Keratinocyte (primary cell): ENCODE measurements around the gene DDAH1. TPM values are rescaled to one million over a fixed set of nuclear protein-coding genes. Genes with fewer than 3 reads are reported as not detected.
A peak's percentile ranks its signal among the peaks of the same experiment; 100 is the strongest.

Experiments
- DNase-seq: peaks from one replicate; pipeline ENCODE4 v3.0.0-alpha.2; 2011; ENCODE audit warnings: low read depth, missing footprints, low spot score
- FAIRE-seq: peaks from 2 replicates; lab custom pipeline; 2011; peaks lifted over from hg19 to GRCh38; lab: Jason Lieb, UNC
- H2AFZ ChIP-seq: 2 replicates; pipeline ENCODE4 v1.6.0; 2012; ENCODE audit warnings: low read length, control low read depth, inconsistent platforms; ENCODE audit not compliant: control insufficient read depth
- H3K27ac ChIP-seq: 2 replicates; pipeline ENCODE4 v1.5.1; 2011; ENCODE audit warnings: low read length; ENCODE audit not compliant: control insufficient read depth, insufficient read depth
- H3K27me3 ChIP-seq: 3 replicates; pipeline ENCODE4 v1.6.0; 2011; ENCODE audit warnings: low read length; ENCODE audit not compliant: control insufficient read depth, insufficient read depth; ENCODE audit errors: extremely low read depth
- H3K36me3 ChIP-seq, 2 experiments: 2 replicates in 1 of 2; 3 replicates in 1 of 2; pipeline ENCODE4 v1.5.1; 2011; ENCODE audit warnings: low read length in 2 of 2, mild to moderate bottlenecking in 1 of 2; ENCODE audit not compliant: control insufficient read depth in 2 of 2, insufficient read depth in 2 of 2; ENCODE audit errors: extremely low read depth in 1 of 2
- H3K4me1 ChIP-seq: 3 replicates; pipeline ENCODE4 v1.5.1; 2011; ENCODE audit warnings: low read length; ENCODE audit not compliant: control insufficient read depth, insufficient read depth; ENCODE audit errors: extremely low read depth
- H3K4me2 ChIP-seq: 3 replicates; pipeline ENCODE4 v1.6.0; 2011; ENCODE audit warnings: low read depth, low read length; ENCODE audit not compliant: control insufficient read depth, insufficient read depth; ENCODE audit errors: extremely low read depth
- H3K4me3 ChIP-seq, 3 experiments: fragments of 200-600 bp in 1 of 3; sonication (generic) in 1 of 3; 2 replicates in 2 of 3; 3 replicates in 1 of 3; pipeline ENCODE4 v1.5.1; 2011 to 2016; ENCODE audit warnings: low read length in 3 of 3, mild to moderate bottlenecking in 3 of 3, control low read depth in 2 of 3, inconsistent platforms in 1 of 3, low read depth in 1 of 3, mixed read lengths in 1 of 3, mixed run types in 1 of 3, moderate library complexity in 1 of 3; ENCODE audit not compliant: control insufficient read depth in 2 of 3, insufficient read depth in 2 of 3; ENCODE audit errors: extremely low read depth in 1 of 3
- H3K79me2 ChIP-seq: 2 replicates; pipeline ENCODE4 v1.6.0; 2012; ENCODE audit warnings: low read length; ENCODE audit not compliant: control insufficient read depth, insufficient read depth
- H3K9ac ChIP-seq: 3 replicates; pipeline ENCODE4 v1.6.0; 2011; ENCODE audit warnings: low read length; ENCODE audit not compliant: control insufficient read depth, insufficient read depth; ENCODE audit errors: extremely low read depth
- H3K9me1 ChIP-seq: 3 replicates; pipeline ENCODE4 v1.6.0; 2011; ENCODE audit warnings: low read length; ENCODE audit not compliant: control insufficient read depth, insufficient read depth; ENCODE audit errors: extremely low read depth
- H3K9me3 ChIP-seq: 2 replicates; pipeline ENCODE4 v1.5.1; 2012; ENCODE audit warnings: low read depth, low read length; ENCODE audit not compliant: control insufficient read depth
- H4K20me1 ChIP-seq: 3 replicates; pipeline ENCODE4 v1.6.0; 2011; ENCODE audit warnings: low read length; ENCODE audit not compliant: control insufficient read depth, insufficient read depth; ENCODE audit errors: extremely low read depth
- CTCF ChIP-seq, 3 experiments: IDR thresholded peaks in 1 of 3; conservative IDR thresholded peaks in 1 of 3; optimal IDR thresholded peaks in 1 of 3; 2 replicates in 2 of 3; 3 replicates in 1 of 3; pipeline versions ENCODE3 to v1.5.1; 2011; ENCODE audit warnings: low read length in 3 of 3, mild to moderate bottlenecking in 3 of 3, moderate library complexity in 2 of 3, control low read depth in 1 of 3, inconsistent platforms in 1 of 3; ENCODE audit not compliant: insufficient read depth in 2 of 3; ENCODE audit errors: extremely low read depth in 1 of 3
- EZH2 ChIP-seq: IDR thresholded peaks from one replicate; pipeline ENCODE4 v1.6.1; 2012; ENCODE audit warnings: inconsistent platforms, mild to moderate bottlenecking, low read length, moderate library complexity
- dilution Hi-C: fragments of 300-500 bp; cut with MboI; formaldehyde crosslinking; loops from one replicate; pipeline ENCODE4 v1.7.0; 2020; ENCODE audit warnings: low sequenced_read_pairs; ENCODE audit not compliant: extremely low pct_ligation_motif_present
- polyA plus RNA-seq, 5 experiments: library from polyadenylated mRNA; depleted of rRNA in 3 of 5; stranded (reverse) in 3 of 5; stranded (forward) in 1 of 5; unstranded in 1 of 5; fragments of >200 nt; gene quantifications; 1 replicate in 1 of 5; 2 replicates in 3 of 5; 3 replicates in 1 of 5; pipeline versions ENCODE4 v1.2.1 to v1.2.3, GENCODE V29; 2011 to 2012; ENCODE audit warnings: missing spikeins in 2 of 5, low read depth in 1 of 5, low replicate concordance in 1 of 5

DDAH1 gene
- polyA plus RNA-seq, 1 donor (not counting 4 experiments of a cell fraction or from before 2014, with no cell fraction given), result 5.8 TPM

GRCh38 chr1:85280636-85281035, 184.3 kb downstream of the DDAH1 start:
- no peaks in the 10 kb centered on the region for H3K27me3 ChIP-seq
- FAIRE-seq (no peak), DNase-seq (no peak)
- TF ChIP-seq CTCF (optimal IDR thresholded peaks at IDR 0.05 in 1 of 3, IDR thresholded peaks at IDR 0.05 in 1 of 3, conservative IDR thresholded peaks at IDR 0.05 in 1 of 3; ENCODE audit: extremely low read depth in 1 of 3, insufficient read depth in 2 of 3, low read length in 3 of 3) (no peak), EZH2 (no peak)
- peaks cover 7% of the 10 kb centered on the region for H3K79me2 ChIP-seq
- no peak overlapping the region for H3K4me2 ChIP-seq
- peaks cover 42% of the 10 kb centered on the region for H3K4me1 ChIP-seq
- no peaks in the 10 kb centered on the region for H3K36me3 ChIP-seq
- H3K9me3 ChIP-seq, result no peaks in the 10 kb centered on the region
- H3K4me3 ChIP-seq, result no peak overlapping the region
- no peaks in the 10 kb centered on the region for H3K9me1 ChIP-seq
- H4K20me1 ChIP-seq, result no peaks in the 10 kb centered on the region
- no peak overlapping the region for H2AFZ ChIP-seq
- no peak overlapping the region for H3K27ac ChIP-seq
- no peak overlapping the region for H3K9ac ChIP-seq
- dilution Hi-C loops, result no loop called here

- H3K4me2 ChIP-seq, result peak overlapping the region; percentile 86
- no peaks in the 10 kb centered on the region for H3K27me3 ChIP-seq
- peaks cover 18% of the 10 kb centered on the region for H3K79me2 ChIP-seq
- H3K36me3 ChIP-seq, result no peaks in the 10 kb centered on the region
- DNase-seq (no peak), FAIRE-seq (no peak)
- H3K9me1 ChIP-seq, result no peaks in the 10 kb centered on the region
- H3K4me1 ChIP-seq, result peaks cover 47% of the 10 kb centered on the region
- H4K20me1 ChIP-seq, result no peaks in the 10 kb centered on the region
- H3K4me3 ChIP-seq, result no peak overlapping the region
- H3K9me3 ChIP-seq, result no peaks in the 10 kb centered on the region
- no peak for TF ChIP-seq EZH2
- TF ChIP-seq CTCF (optimal IDR thresholded peaks at IDR 0.05 in 1 of 3, IDR thresholded peaks at IDR 0.05 in 1 of 3, conservative IDR thresholded peaks at IDR 0.05 in 1 of 3; ENCODE audit: extremely low read depth in 1 of 3, insufficient read depth in 2 of 3, low read length in 3 of 3), result no peak
- H2AFZ ChIP-seq, result peak overlapping the region; percentile 55
- H3K27ac ChIP-seq, result peak overlapping the region; percentile 81
- H3K9ac ChIP-seq, result peak overlapping the region; percentile 53
- dilution Hi-C loops, result no loop called here
Observed at GRCh38 chr1:85279458-85280080, 185.4 kb downstream of the DDAH1 start.
